ENCODE data around the gene HEXA.
"Not testable (repeated sequence)": the region's sequence is repeated elsewhere in the genome, so short reads cannot be mapped to it uniquely, and the experiment has no call there.

- TF ChIP-seq CTCF (IDR thresholded peaks at IDR 0.05); POLR2AphosphoS5 (IDR thresholded peaks at IDR 0.05; ENCODE audit: low read depth, low read length); REST (IDR thresholded peaks at IDR 0.05; ENCODE audit: insufficient read depth in 1 of 2, low read depth in 2 of 2, low read length in 1 of 2): not testable (repeated sequence)
These were observed 20.5 kb upstream of the HEXA start for GRCh38 chr15:72396331-72396730.

Data from Panc1 (cell line).